CD4-positive, alpha-beta T cell treated with Interleukin-4 for 4 hours (primary cell): ENCODE data around the gene ITGB1.
"Not testable (repeated sequence)": the region's sequence is repeated elsewhere in the genome, so short reads cannot be mapped to it uniquely, and the experiment has no call there.

ENCODE experiments used
- DNase-seq: peaks from one replicate; pipeline ENCODE4 v3.0.0-alpha.2; 2020

ITGB1 gene

DNA sequence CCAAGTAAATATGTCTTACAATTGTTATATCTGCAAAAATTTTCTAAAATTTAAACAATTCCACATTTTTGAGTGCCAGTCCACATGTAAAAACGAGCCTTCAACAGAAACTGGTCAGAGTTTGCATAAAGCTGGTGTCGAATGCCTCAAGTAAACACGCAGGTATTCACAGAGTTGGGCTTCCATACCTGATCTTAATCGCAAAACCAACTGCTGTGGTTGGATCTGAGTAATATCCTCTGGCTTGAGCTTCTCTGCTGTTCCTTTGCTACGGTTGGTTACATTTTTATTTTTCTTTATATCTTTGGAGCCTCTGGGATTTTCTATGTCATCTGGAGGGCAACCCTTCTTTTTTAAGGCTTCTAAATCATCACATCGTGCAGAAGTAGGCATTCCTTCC, 28.4 kb downstream of the ITGB1 start:
- peak; percentile 46 for DNase-seq

DNA sequence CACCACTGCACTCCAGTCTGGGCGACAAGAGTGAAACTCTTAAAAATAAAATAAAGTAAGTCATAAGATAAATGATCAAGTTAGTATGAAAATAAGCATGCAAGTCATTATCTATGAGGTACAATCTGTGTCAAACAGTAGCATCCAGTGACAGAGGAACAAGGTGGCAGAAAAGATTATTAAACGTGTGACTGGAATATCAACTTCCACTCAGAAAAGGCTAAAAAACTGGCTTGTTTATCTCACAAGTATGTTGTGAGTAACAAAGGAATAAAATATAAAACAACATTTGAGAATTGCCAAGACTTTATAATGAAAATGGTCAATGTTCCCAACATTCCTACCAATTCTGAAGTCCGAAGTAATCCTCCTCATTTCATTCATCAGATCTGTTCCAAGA, 30.3 kb downstream of the ITGB1 start:
- no peak for DNase-seq

DNA sequence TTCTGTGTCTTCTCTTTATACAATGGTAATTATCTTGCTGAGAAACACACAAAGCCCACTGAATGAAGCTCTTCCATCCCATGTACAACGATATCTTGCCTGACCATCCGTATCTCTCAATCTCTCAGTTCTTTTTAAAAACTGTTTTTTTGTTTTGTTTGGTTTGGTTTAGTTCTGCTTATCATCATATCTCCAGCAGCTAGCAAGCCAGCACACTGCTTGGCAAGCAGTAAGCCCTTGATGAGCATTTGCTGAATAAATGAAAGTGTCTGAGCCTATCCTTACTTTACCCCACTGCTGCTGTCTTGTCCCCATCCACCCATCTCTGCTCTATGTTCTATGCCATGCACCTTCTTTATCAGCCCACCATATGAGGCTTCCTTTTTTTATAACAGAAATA, 34.2 kb downstream of the ITGB1 start:
- no peak for DNase-seq

GRCh38 chr10:32923134-32923533, 34.9 kb downstream of the ITGB1 start:
- DNase-seq = no peak

DNA sequence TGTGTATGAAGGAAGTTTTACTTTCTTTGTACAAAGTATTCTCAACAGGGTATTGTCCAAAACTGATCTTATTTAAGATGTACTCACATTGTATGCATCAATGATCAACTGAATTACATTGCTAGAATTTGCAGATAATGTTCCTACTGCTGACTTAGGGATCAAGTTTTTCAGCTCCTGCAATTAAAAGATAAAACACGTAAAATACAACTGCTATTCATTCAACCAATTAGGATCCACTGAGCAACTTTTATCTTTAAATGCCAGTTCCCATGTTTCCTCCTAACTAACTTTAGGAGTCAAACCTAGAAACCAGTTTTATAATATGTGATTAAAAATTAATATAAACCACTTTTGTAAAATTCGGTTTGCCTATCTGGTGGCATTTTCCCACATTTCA, 35.9 kb downstream of the ITGB1 start:
- DNase-seq = no peak

DNA sequence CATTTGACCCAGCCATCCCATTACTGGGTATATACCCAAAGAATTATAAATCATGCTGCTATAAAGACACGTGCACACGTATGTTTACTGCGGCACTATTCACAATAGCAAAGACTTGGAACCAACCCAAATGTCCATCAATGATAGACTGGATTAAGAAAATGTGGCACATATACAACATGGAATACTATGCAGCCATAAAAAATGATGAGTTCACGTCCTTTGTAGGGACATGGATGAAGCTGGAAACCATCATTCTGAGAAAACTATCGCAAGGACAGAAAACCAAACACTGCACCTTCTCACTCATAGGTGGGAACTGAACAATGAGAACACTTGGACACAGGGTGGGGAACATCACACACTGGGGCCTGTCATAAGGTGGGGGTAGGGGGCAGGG, 40.2 kb downstream of the ITGB1 start:
- DNase-seq = not testable (repeated sequence)

DNA sequence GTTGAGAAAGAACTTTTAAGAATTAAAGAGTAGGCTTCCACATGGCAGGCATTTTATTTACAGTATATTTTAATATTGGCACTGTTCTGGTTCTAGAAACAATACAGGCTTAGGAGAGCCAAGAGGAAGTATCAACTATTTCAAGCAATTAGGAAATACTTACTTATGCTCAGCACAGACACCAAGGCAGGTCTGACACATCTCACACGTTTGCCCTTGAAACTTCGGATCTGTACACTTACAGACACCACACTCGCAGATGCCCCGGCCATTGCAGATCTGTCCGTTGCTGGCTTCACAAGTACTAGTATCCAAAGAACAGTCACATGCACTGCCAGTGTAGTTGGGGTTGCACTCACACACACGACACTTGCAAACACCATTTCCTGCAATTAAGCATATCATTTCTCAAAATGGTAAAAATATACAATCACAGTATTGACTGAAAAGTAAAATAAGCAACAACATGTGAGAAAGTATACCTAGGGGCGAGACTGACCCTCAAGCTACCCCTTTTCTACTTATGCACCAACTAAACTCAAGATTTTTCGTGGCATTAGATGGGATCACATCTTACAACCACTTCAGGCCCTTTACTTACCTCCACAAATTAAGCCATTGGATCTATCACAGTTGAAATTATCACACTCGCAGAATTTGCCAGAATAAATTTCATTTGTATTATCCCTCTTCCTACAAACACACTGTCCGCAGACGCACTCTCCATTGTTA, 46.6 kb downstream of the ITGB1 start:
- no peak for DNase-seq

DNA sequence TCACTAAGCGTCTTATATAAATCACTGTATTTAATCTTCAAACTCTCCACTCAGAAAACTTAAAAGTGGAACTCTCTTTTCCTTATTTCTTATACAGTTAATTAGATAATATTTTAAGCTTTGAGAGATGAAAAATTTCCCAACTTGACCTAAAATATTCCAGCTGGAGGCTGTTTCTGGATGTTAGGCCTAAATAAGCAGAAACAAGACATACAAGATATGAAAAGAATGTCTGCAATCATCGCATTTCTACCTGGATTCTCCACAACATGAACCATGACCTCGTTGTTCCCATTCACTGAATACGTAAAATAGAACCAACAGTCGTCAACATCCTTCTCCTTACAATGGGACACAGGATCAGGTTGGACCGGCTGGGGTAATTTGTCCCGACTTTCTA, 48.1 kb downstream of the ITGB1 start:
- not testable (repeated sequence) for DNase-seq

GRCh38 chr10:32909456-32909855, 48.6 kb downstream of the ITGB1 start:
- no peak for DNase-seq

DNA sequence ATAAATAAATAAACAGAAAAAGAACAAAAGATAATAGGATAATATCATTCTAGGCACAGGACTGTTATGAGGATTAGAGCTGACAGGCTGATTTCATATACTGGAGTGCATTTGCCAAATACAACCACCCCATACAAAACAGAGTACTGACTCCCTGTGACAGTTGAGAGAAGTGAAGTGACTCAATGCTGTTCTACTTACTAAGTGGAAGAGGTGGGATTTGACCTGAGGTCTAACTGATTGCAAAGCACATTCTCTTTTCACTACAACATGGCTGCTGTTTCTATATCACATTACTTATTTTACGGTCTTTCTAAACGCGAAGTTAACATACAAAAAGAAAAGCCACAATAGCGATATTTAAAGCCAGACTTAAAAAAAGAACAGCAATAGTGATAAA, 51.4 kb downstream of the ITGB1 start:
- no peak for DNase-seq

GRCh38 chr10:32905466-32905865, 52.6 kb downstream of the ITGB1 start:
- DNase-seq = no peak

DNA sequence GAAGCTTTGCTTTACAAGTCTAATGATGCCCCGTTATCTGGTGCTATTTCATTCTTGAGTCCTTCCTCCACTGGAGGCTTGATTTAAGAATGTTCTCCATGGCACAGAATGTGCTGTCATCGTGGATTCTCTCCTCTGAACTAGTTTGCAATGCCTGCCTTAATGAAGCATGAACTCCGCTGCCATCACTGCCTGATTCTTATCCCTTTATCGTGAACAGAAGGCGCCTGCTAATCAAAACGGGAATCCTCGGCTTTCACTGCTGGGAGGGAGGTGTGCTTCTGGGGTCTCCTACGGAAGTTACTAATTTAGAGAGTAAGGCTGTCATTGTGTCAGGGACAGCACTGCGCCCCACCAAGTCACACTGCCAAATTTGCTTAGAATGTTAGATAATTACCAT, 56.2 kb downstream of the ITGB1 start:
- no peak for DNase-seq

DNA sequence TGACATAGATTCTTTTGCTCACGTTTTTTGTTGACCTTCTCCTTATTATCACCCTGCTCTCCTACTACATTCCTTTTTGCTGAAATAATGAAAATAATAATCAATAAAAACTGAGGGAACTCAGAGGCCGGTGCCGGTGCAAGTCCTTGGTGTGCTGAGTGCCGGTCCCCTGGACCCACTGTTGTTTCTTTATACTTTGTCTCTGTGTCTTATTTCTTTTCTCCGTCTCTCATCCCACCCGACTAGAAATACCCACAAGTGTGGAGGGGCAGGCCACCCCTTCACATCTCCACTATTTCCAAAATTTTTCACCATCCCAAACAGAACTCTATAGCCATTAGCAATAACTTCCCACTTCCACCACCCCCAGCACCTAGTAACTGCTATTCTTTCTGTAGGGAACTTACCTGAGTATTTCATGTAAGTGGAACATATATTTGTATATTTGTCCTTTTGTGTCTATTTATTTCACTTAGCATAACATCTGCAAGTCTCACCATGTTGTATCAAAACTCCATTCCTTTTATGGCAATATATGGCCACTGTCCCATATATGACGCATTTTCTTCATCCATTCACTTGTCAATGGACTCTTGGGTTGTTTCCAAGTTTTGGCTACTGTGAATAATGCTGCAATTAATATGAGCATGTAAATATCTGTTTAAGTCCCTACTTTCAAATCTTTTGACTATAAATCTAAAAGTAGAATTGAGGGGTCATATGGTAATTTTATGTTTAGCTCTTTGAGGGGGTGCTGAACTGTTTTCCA, 62.6 kb downstream of the ITGB1 start:
- not testable (repeated sequence) for DNase-seq

DNA sequence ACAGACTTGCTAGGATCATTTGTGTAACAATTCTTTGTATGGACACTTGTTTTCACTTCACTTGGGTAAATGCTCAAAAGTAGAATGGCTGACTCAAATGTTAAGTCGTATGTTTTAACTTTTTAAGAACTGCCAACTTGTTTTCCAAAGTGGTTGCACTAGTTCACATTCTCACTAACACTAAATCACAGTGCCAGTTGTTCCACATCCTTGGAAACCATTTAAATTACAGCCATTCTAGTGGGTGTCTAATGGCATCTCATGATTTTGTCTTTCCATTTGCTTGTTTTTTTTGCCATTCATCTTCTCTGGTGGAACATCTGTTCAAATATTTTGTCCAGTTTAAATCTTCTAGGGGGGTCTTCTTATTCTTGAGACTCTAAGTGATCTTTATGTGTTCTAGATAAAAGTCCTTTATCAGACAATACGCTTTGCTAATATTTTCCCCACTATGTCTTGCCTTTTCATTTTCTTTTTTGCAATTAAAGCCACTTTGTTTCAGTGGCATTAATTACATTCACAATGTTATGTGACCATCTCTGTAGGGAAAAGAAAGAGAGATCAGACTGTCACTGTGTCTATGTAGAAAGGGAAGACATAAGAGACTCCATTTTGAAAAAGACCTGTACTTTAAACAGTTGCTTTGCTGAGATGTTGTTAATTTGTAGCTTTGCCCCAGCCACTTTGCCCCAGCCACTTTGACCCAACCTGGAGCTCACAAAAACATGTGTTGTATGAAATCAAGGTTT, 63.9 kb downstream of the ITGB1 start:
- no peak for DNase-seq

DNA sequence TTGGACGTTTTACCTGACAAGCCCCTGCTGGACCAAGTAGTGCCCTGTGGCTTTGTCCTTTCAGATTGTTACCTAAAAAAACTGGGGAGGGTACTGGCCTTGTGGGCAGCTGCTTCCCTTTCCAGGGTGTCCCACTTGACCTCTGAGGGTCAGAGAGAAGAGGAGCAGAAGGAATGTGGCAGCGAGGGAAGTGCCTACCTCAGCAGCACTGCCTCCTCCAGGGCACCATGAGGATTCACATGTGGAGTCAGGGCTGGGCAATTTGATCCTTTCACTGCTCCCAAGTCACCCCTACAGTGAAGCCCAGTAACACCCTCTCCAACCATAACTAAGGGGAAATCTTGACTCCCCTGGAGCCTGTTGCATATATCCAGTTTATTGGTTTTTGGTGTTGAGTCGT, 64.6 kb downstream of the ITGB1 start:
- no peak for DNase-seq

- DNase-seq = no peak
Measured at GRCh38 chr10:32891261-32891660, 66.8 kb downstream of the ITGB1 start.

DNA sequence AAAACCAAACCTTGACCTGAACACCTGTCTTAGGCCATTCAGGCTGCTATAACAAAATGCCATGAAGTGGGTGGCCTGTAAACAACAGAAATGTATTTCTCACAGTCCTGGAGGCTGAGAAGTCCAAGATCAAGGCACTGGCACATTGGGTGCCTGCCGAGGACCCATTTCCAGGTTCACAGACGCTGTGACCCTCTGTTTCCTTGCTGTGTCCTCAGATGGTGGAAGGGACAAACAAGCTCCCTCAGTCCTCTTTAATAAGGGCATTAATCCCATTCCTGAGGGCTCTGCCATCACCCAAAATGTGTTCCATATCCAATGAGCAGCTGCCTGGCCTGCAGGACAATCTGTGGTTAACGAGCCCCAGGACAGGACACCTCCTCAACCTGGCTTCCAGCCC, 67.6 kb downstream of the ITGB1 start:
- no peak for DNase-seq

DNA sequence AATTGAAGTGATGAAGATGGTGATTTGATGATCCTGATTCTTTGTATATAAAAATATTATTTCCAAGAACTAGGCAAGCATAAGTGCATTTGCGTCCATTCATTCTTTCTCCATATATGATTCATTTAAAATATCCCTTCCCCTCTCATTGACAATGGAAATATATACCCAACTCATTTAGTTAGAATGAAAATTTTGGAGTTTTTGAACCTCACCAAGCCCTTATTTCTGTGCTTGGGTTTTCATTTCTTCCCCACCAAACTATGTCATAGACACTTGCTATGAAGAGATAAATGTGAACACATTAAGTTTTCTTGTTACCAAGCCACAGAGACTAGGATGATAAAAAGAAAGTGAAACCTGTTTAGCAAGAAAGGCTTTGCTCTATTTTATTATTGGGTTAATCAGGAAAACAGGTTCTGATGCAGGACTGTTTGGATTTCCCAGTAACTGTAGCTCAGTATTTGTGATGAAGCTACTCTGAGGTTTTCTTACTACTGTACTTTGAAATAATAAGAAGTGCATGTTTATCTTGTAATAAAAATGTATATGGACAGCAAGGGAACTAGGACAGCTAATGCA, 68.3 kb downstream of the ITGB1 start:
- peak; percentile 15 for DNase-seq

DNA sequence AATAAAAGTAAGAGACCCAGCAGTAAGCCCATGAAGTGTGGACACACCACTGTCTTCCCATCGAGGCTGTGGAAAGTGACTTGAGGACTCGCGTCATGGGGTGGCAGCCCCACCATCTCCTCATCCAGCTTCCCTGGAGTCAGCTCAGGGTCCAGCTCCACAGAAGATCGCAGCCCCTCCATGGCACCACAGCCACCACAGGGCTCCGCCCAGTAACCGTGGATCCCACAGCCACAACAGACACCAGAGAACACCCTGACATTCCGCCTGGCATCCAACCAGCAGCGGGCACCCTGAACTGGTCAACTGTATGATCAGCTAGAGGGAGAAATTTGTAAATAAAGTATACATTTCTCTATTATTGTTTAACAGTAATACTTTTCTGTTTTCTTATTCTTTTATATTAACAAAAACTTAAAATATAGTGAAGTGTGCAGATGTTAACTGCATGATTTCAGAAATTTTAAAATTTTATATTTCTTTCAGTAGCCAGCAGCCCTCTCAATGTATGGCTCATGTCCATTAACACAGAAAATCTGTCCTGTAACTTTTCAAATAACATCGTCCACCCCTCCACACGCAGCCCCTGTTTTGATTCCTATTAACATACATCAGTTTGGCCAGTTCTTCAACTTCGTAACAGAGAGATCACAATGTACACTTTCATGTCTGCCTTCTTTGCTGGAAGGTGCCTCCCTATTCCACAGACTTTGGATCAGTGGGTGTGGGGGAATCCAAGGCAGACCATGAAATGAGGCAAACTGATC, 69.7 kb downstream of the ITGB1 start:
- DNase-seq = no peak

DNA sequence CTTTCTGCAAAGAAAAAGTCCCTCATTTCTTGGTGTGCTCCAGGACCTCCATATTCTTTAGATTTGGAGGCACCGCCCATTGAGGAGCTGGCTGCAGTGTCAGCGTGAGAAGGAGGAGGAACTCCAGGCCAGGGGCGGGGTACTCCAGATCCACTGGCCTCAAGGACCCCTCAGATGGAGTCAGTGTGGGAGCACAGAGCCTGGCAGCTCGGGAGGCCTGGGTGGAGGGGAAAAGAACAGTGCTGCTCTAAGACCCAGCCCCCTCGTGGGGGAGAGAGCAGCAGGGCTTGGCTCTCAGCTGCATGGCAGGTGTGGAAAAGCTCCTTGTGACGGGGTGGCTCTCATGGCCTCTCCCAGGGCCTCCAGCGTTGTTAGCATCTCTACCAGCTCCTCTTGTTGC, 70.5 kb downstream of the ITGB1 start:
- DNase-seq = no peak

DNA sequence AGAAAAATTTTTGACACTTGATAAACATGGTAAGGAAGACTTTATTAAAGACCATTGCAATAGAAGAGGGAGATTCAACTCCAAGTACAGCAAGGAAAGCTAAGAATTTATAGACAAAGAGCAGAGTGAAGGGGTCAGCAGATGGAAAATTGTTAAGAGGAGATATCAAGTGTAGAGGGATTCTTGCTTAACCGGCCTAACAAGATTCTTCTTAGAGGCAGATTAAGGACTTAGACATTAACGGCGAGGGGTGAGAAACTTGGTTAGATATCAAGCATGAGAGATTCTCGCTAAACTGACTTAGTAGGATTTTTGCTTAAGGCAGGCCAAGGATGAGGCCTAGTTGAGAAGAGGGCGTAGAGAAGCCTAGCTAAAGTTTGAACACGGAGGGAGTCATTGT, 76.0 kb downstream of the ITGB1 start:
- no peak for DNase-seq

DNA sequence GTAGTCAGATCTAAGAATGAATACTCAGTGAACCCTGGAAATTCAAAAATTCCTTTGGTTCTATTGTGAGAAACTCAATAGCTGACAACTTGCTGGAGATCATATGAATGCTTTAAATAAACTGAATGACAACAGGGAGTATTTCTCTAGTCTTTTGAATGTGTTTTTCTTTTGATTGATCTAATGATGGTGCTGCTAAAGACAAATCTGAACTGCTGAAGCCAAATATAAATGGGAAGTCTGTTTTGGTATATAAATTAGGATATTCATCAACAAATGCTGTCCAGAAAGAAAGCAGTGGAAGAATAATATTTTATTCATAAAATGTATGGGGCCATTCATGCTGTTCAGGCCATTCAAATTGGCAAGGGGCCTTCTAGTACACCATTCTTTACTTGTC, 79.4 kb downstream of the ITGB1 start:
- DNase-seq = no peak

DNA sequence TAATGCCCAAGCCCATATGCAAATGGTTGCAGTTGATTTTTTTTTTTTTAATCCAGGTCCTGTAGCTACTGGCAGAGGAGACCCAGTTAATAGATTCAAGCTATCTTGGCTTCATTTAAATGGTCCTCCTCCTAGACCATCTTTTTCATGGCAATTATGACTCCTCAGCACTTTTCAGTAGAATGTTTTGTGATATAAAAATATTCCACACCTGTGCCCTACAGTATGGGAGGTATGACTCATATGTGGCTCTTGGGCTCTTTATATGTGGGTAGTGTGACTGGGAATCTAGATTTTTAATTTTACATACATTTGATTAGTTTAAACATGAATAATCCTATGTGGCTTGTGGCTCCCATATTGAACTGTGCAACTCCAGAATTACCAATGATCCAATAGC, 80.1 kb downstream of the ITGB1 start:
- DNase-seq = no peak
